Muscle of arm (tissue), 12 donors: ENCODE measurements around the gene FXYD3. TPM values are rescaled to one million over a fixed set of nuclear protein-coding genes. Genes with fewer than 3 reads are reported as not detected.
"Not testable (repeated sequence)": the region's sequence is repeated elsewhere in the genome, so short reads cannot be mapped to it uniquely, and the experiment has no call there.

Experiments used
- DNase-seq: peaks from one replicate; pipeline ENCODE4 v3.0.0-alpha.2; 2013
- polyA plus RNA-seq, 12 donors: library from polyadenylated mRNA; unstranded; fragments of 120-200 nt; gene quantifications; one replicate each; pipeline ENCODE4 v1.2.1, GENCODE V29; 2013; ENCODE audit not compliant: insufficient read length in 12 of 12

Gene FXYD3
- polyA plus RNA-seq, 12 donors, result 0.26 to 316 (median 1.2) TPM; not detected in 2

DNA sequence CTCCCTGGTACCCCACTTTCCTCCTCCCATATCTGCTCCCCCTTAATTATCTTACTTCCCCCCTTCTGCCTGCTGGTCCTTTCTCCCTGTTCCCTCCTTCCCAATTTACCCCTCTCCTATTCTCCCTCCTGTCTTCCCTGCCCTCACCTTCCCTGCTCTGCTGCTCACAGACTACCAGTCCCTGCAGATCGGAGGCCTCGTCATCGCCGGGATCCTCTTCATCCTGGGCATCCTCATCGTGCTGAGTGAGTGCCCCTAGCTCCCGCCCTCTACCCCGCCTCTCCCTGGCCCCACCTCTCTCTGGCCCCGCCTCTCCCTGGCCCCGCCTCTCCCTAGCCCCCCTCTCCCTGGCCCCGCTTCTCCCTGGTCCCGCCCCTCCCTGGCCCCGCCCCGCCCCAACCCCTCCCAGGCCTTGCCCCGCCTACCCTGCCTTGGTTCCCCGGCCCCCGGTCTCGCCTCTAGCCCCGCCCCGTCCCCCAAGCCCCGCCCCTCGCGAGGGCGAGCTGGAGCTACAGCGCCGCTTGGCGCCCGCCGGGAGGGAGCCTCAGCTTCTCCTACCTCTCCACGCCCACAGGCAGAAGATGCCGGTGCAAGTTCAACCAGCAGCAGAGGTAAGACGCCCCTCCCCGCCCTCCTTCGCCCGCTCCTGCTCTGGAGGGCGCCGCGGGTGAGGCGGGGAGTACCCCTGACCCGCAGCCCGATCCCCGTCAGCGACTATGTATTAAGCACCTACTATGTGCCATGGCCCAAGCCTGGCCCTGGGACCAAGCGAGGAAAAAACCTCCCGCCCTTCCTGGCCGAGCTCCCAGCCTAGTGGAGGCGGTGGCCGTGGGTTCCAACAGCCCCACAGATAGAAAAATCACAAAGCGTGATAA lies 25.6 kb downstream of the FXYD3 start:
- DNase-seq, result peak; percentile 74

DNA sequence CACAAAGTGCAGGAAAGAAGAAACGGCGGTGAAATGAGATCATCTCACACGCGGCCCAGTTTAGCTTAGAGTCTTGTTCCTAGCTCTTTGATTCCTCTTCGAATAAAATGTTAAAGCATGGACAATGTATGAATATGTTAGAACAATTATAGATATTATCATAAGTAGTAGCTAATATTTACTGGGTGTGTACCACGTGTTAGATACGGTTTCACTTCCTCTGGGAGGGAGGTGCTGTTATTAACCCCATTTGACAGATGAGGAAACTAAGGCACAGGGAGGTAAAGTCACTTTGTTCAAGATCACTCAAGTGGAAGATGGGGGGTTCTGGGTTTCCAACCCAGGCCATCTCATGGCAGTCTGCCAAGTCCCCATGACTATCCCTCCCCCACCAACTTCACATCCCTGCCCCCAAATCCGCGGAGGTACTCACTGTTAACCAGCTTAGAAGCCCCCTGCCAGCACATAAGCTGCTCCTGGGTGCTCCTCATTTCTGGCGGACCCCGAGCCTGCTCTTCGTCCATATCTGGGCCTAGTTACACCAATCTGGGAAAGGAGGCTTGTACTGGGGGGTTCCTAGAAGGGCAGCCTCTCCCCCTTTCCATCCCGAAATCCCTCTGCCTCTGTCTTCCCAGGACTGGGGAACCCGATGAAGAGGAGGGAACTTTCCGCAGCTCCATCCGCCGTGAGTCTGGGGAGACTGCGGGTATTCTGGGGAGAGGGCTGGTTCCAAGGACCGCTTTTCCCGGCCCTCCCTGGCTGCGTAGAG lies 26.4 kb downstream of the FXYD3 start:
- DNase-seq, result no peak

DNA sequence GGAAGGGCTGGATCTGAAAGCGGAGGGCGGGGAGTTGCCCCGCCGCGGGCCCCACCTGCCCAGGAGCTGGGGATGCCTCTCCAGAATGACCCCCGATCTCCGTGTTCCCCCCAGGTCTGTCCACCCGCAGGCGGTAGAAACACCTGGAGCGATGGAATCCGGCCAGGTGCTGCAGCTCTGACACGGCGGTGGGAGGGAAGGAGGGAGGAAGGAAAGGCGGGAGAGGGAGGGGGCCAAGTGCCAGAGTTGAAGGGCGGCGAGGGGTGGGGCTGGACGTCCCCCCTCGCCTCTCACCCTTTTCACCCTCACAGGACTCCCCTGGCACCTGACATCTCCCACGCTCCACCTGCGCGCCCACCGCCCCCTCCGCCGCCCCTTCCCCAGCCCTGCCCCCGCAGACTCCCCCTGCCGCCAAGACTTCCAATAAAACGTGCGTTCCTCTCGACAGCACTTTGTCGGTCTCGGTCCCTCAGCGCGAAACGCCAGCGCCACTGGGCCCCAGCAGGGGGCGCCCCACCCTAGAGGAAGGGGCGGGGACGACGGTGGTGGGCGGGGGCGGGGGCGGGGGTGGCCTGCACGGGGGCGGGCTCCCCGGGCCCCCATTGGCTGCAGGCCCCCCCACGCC lies 27.1 kb downstream of the FXYD3 start:
- DNase-seq, result no peak

DNA sequence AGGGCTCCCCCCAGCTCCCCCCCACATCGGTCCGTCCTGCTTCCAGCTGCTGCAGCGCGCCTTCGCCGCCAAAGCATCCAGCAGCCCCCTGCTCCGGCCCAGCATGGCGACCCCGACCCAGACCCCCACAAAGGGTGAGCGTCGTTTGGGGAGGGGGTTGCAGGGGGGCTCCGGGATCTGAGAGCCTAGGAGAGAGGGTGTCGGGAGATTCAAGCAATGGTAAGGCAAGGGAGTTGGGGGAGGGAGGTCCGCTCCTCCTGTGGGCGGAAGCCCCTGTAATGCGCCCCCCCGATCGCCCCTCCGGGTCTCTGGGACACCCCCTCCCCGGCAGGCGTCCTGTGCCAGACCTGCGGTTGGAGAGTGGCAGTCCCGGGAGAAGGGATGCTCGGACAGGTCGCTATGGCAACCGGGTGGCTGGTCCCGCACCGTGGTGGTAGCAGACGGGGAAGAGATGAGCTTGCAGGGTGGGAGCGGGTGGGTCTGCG lies 27.6 kb downstream of the FXYD3 start, which contains the start of gene FXYD7:
TSS of gene FXYD7 (plus strand) at position 25 of the 485 bp plus-strand sequence. CDS start at position 104, 79 bp downstream.
- no peak for DNase-seq

DNA sequence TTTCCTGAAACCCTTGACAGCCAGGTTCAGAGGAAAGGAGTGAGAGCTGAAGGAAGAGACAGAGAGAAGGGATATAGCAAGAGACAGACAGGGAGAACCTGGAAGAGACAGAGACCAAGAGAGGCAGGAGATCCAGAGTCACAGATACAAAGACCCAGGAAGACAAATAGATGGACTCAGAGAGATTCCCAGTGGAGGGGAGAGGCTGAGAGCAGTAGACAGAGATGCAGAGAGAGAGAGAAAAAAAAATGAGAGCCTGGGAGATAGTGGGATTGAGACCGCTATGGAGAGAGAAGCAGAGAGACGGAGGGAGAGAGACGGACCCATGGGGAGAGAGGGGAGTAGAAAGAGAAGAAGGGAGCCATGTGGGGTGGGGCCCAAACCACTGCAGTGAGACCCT lies 28.2 kb downstream of the FXYD3 start:
- DNase-seq, result no peak

DNA sequence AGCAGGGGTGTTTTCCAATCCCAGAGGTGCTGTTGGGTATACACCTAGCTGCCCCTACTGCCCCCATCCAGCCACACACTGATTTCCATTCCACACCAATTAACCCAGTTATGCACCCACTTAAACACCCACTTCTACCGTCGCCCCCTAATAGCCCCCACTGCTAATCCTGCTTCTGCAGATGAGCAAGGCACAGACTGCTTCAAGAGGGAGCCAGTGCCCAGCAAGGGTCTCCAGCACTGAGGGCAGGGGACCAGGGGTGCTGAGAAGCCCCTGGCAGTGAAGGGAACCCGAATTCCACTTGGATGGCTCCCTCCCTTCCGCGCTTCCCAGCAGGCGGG lies 28.6 kb downstream of the FXYD3 start:
- no peak for DNase-seq

DNA sequence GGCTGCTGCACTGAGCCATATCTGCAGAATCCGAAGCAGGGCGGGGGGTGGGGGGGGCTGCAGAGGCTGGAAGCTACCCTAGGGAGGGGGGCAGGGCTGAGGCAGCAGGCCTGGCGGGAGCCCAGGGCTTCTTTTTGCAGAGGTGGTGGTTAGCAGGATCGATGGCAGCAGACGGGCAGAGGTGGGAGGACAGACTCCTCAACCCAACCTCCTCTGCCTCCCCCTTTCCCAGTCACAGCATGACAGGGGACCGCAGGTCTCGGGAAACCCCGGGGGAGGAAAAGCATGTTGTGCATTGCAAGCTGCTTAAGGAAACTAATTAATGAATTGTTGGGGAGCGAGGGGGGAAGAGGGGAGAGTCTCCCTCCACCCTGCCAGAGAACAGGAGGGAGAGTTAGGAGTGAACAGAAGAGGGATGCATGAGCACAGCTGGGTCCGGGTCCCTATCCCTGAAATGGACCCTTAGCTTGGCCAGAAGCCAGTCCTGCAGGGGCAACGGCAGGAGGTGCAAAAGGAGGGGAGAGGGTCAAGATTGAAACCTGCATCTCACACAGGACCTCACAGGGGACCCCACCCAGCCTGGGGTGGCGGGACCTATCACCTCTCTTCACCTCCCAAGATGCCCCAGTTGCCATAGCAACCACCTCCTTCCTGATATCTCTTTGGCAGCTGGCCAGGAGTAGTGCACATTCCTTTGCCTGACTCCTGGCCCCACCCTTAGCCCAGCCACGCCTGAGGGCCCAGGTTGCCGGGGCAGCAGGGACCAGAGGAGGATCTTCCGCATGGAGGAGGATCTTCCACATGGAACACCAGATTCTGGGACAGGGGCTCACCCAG lies 29.2 kb downstream of the FXYD3 start:
- no peak for DNase-seq

DNA sequence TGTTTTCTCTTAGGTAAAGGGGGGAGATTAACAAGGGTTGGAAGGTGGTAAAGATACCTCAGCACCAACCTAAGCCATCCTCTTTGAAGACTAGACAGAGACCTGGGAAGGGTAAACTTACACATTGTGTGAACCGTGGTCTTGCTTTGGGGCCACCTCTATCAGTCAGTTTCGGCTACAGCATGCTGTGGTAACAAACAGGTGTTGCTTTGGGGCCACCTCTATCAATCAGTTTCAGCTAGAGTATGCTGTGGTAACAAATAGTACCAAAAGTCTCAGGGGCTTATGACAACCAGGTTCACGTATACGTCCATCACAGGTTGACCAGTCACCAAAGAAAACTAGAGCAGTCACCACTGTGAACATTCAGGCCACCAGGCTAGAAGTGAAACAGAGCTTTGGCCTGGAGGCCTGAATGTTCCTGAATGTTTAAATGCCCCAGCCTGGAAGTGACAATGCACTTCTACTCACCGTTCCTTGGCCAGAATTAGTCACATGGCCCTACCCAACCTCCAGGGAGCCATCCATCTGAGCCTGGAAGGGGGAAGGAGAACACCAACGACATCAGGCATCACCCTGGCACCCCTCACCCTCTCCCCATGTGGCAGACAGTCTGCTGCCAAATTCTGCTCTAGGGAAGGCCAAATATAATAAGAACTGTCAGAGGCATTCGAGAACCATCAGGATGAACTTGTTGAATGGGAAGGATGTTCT lies 31.3 kb downstream of the FXYD3 start:
- no peak for DNase-seq

DNA sequence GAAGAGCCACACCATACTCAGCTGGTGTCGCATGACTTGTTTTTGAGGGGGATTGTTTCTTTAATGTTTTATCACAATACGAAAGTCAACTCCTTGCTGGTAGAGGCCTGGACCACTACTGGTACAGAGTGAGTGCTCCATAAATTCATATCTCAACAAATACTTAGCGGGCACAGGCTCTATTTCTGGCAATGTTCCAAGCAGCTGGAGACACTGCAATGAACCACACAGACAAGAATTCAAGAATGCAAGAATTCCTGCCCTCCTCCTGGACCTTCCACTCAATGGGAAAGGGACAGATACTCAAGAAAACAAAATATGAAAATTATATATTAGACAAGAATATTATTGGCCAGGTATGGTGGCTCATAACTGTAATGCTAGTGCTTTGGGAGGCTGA lies 33.8 kb downstream of the FXYD3 start:
- DNase-seq, result no peak

DNA sequence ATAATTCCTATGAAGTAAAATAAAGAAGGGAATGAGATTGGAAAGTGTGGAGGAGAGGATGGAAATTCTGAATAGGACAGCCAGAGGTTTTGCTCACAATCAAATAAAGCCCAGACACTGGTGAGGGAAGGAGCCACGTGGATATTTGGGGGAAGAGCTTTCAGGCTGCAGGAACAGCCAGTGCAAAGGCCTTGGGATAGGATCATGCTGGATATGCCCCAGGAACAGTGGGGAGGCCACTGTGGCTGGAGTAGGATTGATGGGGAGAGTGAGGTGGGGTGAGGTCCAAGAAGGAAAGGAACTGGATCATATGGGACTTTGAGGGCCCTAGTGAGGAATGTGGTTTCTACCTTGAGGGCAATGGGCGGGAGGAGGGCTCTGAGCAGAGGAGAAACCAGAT lies 34.8 kb downstream of the FXYD3 start:
- no peak for DNase-seq

DNA sequence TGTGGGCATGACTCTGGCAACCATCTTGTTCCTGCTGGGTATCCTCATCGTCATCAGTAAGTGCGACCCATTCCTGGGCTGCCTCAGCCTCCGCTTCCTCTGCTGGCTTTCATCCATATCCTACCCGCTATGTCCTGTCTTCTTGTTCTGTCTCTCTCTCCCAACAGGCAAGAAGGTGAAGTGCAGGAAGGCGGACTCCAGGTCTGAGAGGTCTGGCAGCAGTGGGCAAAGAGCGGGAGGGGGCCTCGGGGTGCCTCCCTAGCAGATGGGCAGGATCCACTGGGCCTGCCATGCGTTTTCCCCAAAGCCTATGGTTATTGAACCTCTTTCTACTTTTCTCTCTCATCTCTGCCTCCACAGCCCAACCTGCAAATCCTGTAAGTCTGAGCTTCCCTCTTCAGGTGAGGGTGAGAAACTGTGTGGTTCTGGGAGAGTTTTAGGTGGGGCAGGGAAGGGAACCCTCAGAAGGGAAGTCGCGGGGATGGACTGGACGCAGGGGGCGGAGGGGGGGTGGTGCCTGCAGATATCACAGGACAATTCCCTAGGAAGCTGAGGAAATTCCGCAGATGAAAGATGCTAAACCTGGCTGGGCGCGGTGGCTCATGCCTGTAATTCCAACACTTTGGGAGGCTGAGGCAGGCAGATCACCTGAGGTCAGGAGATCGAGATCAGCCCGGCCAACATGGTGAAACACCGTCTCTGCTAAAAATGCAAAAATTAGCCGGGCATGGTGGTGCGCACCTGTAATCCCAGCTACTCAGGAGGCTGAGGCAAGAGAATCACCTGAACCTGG lies 35.8 kb downstream of the FXYD3 start:
- no peak for DNase-seq

DNA sequence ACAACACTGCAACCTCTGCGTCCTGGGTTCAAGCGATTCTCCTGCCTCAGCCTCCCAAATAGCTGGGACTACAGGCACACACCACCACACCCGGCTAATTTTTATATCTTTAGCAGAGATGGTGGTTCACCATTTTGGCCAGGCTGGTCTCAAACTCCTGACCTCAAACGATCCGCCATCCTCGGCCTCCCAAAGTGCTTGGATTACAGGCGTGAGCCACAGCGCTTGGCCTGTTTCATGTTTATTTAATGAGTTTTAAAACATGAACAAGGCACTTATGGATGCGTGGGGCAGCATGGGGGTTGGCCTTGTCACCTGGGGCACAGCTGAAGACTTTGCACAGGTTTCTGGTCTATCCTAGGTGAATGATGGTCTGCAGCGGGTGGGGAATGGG lies 37.5 kb downstream of the FXYD3 start:
- not testable (repeated sequence) for DNase-seq

DNA sequence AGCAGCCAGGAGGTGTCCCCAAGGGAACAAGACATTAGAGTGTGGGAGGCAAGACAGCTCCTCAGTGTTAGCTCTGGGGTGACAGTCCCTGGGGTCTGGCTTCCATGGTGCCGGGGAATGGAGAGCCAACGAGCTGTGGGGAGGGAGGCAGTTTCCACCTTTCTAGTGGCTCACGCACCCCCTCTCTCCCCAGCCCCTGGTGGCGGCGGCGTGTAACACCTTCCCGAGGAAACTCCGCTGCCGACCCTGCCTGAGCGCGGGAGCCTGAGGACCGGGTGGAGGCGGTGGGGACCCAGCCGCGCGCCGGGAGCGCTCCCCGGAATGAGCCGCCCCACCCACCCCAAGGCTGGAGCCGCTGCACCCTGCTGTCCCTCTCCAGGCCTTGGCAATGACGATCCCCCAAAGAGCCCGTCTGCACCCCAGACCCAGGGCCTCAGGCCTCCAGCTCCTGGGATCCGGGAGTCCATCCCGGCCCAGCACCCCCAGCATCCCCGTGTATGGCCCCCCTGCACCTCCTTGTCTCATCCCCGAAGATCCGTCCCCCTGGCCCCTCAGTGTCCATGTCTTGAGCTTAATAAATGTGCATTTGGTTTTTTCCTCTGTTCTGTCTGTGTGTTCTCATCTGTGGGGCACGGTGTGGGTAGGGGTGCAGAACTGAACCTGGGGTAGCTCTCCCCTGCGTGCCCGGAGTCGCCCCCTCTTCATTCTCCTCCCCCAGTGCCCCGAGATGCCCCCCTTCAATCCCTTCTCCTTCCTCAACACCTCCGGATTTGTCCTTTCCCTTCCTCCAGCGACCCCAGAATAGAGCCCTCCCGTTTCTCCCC lies 38.3 kb downstream of the FXYD3 start:
- DNase-seq, result no peak

DNA sequence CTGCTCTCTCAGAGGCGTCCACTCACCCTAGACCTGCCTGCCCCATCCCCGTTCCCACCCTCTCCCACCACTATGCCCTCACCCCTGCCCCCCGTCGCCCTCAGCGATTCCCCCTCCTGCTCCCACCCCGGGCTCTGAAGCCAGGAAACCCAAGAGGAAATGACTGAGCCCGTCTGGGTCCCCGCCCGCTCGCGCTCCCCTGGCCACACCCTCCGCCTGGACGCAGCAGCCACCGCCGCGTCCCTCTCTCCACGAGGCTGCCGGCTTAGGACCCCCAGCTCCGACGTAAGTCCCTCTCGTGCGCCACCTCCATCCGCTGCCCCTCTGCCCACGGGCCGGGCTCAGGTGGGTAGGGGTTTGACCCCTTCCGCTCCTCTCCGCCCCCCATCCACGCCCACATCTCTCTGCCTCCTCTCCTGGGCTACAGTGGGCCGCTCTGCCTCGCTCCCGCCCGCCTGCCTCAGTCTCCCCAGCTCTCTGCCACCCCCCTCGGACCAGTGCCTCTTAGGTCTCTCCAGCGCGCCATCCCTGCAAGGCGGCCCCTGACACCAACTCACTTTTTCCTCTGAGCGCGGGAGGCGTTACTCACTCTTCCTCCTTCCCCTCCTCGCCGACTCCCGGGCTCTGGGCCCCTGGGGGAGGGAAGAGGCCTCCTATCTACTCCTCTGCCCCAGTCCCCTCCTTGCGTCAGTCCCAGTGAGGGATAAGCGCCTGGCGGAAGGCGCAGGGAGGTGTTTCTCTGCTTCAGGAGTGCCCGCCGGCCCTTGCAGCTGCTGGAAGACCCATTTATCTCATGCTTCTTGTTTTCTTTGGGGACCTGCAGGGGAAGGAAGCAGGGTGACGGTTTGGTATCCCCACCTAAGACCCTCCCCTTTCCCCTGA lies 39.1 kb downstream of the FXYD3 start, which contains the start of gene FXYD5:
TSS of gene FXYD5 (plus strand) at position 211 of the 882 bp plus-strand sequence. CDS start 816 bp downstream, outside the sequence.
- peak; percentile 45 for DNase-seq

DNA sequence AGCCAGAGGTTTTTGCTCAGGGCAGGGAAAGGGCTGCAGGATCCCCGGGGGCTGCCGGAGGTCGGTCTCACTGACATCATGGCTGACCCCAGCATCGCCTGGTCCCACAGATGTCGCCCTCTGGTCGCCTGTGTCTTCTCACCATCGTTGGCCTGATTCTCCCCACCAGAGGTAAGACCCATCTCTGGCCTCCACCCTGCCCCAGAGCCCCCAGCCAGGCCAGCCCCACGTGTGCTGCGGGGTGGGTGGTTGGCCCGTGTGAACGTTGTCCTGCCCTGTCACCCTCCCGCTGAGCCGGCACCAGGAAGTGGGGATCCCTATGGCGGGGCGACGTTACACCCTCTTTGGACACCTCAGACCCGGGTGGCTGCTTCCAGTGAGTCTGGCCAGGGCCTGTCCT lies 39.8 kb downstream of the FXYD3 start:
- no peak for DNase-seq

DNA sequence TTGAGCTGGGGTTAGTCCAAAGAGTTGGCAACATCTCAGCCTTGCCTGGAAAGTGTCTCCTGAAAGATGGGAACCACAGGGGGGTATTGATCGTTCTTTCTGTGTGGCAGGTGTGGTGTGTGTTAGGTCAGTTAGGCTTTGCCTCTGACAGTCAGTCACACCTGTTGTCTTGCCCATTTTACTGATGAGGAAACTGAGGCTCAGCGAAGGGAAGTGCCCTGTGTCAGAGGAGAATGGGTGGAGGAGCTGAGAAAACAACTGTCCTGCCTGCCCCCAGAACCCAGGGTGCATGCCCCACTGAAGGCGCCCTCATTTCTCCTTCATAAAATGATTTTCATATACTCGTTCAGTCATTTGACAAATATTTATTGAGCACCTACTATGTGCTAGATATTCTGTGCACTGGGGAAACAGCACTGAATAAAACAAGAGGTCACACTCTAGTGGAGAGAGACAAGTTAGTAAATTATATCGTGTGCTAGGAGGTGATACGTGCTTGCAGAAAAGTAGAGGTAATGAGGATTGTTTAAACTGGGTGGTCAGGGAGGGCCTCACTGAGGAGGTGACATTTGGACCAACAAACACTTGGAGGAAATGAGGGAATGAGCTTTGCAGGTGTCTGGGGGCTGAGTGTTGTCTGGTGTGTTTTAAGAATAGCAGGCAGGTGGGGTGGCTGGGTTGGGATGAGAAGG lies 40.5 kb downstream of the FXYD3 start:
- no peak for DNase-seq

DNA sequence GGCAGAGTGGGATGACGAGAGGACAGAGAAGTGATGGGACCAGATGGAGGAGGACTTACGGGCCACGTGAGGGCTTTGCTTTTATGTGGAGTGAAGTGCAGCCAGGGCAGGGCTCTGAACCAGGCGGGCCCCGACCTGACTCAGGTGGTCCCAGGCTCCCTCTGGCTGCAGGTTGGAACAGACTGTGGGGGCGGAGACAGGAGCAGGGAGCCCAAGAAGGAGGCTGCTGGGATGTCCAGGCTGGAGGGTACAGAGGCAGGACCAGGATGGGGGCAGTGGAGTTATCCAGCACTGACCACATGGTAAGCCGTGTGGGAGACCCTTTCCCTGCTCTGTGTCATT lies 41.0 kb downstream of the FXYD3 start:
- DNase-seq, result no peak
